ENCODE measurements around the gene PEPD.

Gene PEPD

GRCh38 chr19:33453265-33453664, 68.3 kb downstream of the PEPD start:
- no peak for DNase-seq

- no peak for DNase-seq
Observed at GRCh38 chr19:33450689-33451088, 70.9 kb downstream of the PEPD start.

GRCh38 chr19:33449799-33450198, 71.8 kb downstream of the PEPD start:
- no peak for DNase-seq

- no peak for DNase-seq
Observed at GRCh38 chr19:33448159-33448516, 73.5 kb downstream of the PEPD start.

- no peak for DNase-seq
Observed at GRCh38 chr19:33447336-33448158, 74.0 kb downstream of the PEPD start.

GRCh38 chr19:33446330-33447293, 75.0 kb downstream of the PEPD start:
- no peak for DNase-seq

GRCh38 chr19:33445442-33446329, 75.9 kb downstream of the PEPD start:
- DNase-seq: no peak

GRCh38 chr19:33444562-33445441, 76.8 kb downstream of the PEPD start:
- DNase-seq: no peak

GRCh38 chr19:33443638-33444561, 77.7 kb downstream of the PEPD start:
- DNase-seq: no peak

GRCh38 chr19:33442706-33443105, 78.9 kb downstream of the PEPD start:
- no peak for DNase-seq

GRCh38 chr19:33441828-33442227, 79.8 kb downstream of the PEPD start:
- DNase-seq: no peak

- DNase-seq: no peak
Observed at GRCh38 chr19:33441277-33441699, 80.3 kb downstream of the PEPD start.

- DNase-seq: no peak
Observed at GRCh38 chr19:33440682-33441081, 80.9 kb downstream of the PEPD start.

- no peak for DNase-seq
Observed at GRCh38 chr19:33440241-33440640, 81.3 kb downstream of the PEPD start.

- DNase-seq: no peak
Observed at GRCh38 chr19:33438987-33439781, 82.4 kb downstream of the PEPD start.

- no peak for DNase-seq
Observed at GRCh38 chr19:33437821-33438671, 83.5 kb downstream of the PEPD start.

GRCh38 chr19:33437393-33437820, 84.2 kb downstream of the PEPD start:
- no peak for DNase-seq

Data from GOT3 (cell line).